ENCODE measurements around the gene PODN.

Gene PODN

DNA sequence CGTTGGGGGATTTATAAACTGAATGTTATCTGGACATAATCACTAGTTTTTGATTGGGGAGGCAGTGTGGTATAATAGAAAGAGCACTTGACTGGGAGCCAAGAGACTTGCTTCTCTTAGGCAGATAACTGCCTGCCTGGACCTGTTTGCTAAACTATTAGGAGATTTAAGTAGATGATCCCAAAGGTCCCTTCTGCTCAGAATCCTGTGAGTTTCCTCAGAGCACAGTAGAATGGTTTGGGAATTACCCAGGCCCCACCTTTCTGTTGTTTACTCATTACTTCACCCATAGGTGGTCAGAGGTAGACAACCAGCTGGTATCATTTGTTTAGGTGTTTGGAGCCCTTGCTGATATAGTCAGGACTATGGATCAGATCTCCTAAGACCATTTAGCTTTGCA is 10.3 kb upstream of the PODN start:
- Histone ChIP-seq H2AFZ (ENCODE audit: low read length) (no peak overlapping the region), H3K36me3 (replicated peaks; ENCODE audit: insufficient read depth, low read length) (no peaks in the 10 kb centered on the region), H3K9ac (ENCODE audit: low read length) (no peak overlapping the region), H3K27ac (ENCODE audit: low read length) (no peak overlapping the region), H3K4me2 (ENCODE audit: low read depth, low read length) (no peak overlapping the region), H3K4me3 (ENCODE audit: low read length) (no peak overlapping the region), H3K9me3 (replicated peaks; ENCODE audit: insufficient read depth, low read length) (no peaks in the 10 kb centered on the region), H3K4me1 (ENCODE audit: low read length) (no peaks in the 10 kb centered on the region), H3K9me2 (replicated peaks; ENCODE audit: insufficient read depth, low read length) (no peaks in the 10 kb centered on the region), H4K20me1 (ENCODE audit: insufficient read depth, low read length) (no peaks in the 10 kb centered on the region), H3K79me2 (ENCODE audit: low read length) (no peaks in the 10 kb centered on the region), H3K27me3 (replicated peaks; ENCODE audit: insufficient read depth, low read length) (no peaks in the 10 kb centered on the region), H3F3A (ENCODE audit: insufficient read depth, low read length) (no peaks in the 10 kb centered on the region)
- TF ChIP-seq EZH2 (optimal IDR thresholded peaks at IDR 0.05; ENCODE audit: low read depth, low read length) (no peak), EZH2phosphoT487 (IDR thresholded peaks at IDR 0.05; ENCODE audit: low read length) (no peak)
- TF ChIP-seq, protein P1, sequence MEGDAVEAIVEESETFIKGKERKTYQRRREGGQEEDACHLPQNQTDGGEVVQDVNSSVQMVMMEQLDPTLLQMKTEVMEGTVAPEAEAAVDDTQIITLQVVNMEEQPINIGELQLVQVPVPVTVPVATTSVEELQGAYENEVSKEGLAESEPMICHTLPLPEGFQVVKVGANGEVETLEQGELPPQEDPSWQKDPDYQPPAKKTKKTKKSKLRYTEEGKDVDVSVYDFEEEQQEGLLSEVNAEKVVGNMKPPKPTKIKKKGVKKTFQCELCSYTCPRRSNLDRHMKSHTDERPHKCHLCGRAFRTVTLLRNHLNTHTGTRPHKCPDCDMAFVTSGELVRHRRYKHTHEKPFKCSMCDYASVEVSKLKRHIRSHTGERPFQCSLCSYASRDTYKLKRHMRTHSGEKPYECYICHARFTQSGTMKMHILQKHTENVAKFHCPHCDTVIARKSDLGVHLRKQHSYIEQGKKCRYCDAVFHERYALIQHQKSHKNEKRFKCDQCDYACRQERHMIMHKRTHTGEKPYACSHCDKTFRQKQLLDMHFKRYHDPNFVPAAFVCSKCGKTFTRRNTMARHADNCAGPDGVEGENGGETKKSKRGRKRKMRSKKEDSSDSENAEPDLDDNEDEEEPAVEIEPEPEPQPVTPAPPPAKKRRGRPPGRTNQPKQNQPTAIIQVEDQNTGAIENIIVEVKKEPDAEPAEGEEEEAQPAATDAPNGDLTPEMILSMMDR (IDR thresholded peaks at IDR 0.05; ENCODE audit: low read length) = no peak
- DNase-seq = no peak

DNA sequence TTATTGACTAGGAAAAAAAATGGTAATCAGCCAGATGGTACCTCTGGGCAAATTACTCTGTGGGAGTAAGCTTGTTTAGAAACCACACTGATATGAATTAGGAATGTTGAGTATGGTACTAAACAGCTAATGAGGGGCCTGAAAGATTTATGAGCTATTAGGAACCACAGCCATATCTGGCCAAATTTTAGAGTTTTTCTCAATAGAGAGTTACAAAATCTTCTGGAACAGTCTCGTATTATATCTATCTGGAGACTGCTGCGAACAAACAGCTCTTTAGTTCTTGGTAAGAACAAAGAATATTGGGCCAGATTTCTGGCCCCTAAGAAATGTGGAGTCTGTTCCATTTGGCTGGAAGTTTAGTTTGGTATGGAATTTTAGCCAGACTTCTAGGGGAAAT is 4.9 kb upstream of the PODN start:
- no peak for DNase-seq
- Histone ChIP-seq H3K27me3 (replicated peaks; ENCODE audit: insufficient read depth, low read length) (peaks cover 11% of the 10 kb centered on the region), H3K4me1 (ENCODE audit: low read length) (no peaks in the 10 kb centered on the region), H3K79me2 (ENCODE audit: low read length) (no peaks in the 10 kb centered on the region), H3K27ac (ENCODE audit: low read length) (no peak overlapping the region), H3K9ac (ENCODE audit: low read length) (no peak overlapping the region), H3K9me3 (replicated peaks; ENCODE audit: insufficient read depth, low read length) (no peaks in the 10 kb centered on the region), H3K36me3 (replicated peaks; ENCODE audit: insufficient read depth, low read length) (no peaks in the 10 kb centered on the region), H3K9me2 (replicated peaks; ENCODE audit: insufficient read depth, low read length) (no peaks in the 10 kb centered on the region), H4K20me1 (ENCODE audit: insufficient read depth, low read length) (no peaks in the 10 kb centered on the region), H2AFZ (ENCODE audit: low read length) (no peak overlapping the region), H3K4me2 (ENCODE audit: low read depth, low read length) (no peak overlapping the region), H3K4me3 (ENCODE audit: low read length) (no peak overlapping the region), H3F3A (ENCODE audit: insufficient read depth, low read length) (no peaks in the 10 kb centered on the region)
- no peak for TF ChIP-seq EZH2 (optimal IDR thresholded peaks at IDR 0.05; ENCODE audit: low read depth, low read length)
- no peak for TF ChIP-seq EZH2phosphoT487 (IDR thresholded peaks at IDR 0.05; ENCODE audit: low read length)

DNA sequence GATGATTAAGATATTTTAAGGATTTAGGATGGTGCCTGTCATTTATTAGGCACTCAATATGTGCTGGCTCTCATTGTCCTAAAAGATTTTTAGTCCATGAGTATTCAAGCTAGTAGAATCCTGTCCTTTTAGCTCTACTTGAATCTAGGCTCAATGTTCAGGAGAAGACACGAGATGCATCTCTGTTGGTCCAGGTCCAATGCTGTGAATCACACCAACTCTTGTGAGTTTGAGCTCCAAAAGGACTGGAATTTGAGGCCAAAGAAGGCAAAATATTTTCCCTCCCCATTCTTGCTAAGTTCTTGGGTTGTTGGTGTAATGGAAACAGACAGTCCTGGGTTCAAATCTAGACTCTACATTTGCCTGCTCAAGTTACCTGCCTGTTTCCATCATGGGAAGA is 1.4 kb upstream of the PODN start:
- Histone ChIP-seq H3K4me3 (ENCODE audit: low read length) (no peak overlapping the region), H3K4me2 (ENCODE audit: low read depth, low read length) (no peak overlapping the region), H3K36me3 (replicated peaks; ENCODE audit: insufficient read depth, low read length) (no peaks in the 10 kb centered on the region), H3K4me1 (ENCODE audit: low read length) (no peaks in the 10 kb centered on the region), H4K20me1 (ENCODE audit: insufficient read depth, low read length) (no peaks in the 10 kb centered on the region), H3K9ac (ENCODE audit: low read length) (no peak overlapping the region), H3K27ac (ENCODE audit: low read length) (no peak overlapping the region), H3K79me2 (ENCODE audit: low read length) (no peaks in the 10 kb centered on the region), H3K9me2 (replicated peaks; ENCODE audit: insufficient read depth, low read length) (no peaks in the 10 kb centered on the region), H2AFZ (ENCODE audit: low read length) (no peak overlapping the region), H3F3A (ENCODE audit: insufficient read depth, low read length) (no peaks in the 10 kb centered on the region), H3K27me3 (replicated peaks; ENCODE audit: insufficient read depth, low read length) (peaks cover 24% of the 10 kb centered on the region), H3K9me3 (replicated peaks; ENCODE audit: insufficient read depth, low read length) (no peaks in the 10 kb centered on the region)
- TF ChIP-seq EZH2 (optimal IDR thresholded peaks at IDR 0.05; ENCODE audit: low read depth, low read length) = no peak
- no peak for TF ChIP-seq EZH2phosphoT487 (IDR thresholded peaks at IDR 0.05; ENCODE audit: low read length)
- TF ChIP-seq, protein P1 (IDR thresholded peaks at IDR 0.05; ENCODE audit: low read length) = no peak
- DNase-seq = no peak

DNA sequence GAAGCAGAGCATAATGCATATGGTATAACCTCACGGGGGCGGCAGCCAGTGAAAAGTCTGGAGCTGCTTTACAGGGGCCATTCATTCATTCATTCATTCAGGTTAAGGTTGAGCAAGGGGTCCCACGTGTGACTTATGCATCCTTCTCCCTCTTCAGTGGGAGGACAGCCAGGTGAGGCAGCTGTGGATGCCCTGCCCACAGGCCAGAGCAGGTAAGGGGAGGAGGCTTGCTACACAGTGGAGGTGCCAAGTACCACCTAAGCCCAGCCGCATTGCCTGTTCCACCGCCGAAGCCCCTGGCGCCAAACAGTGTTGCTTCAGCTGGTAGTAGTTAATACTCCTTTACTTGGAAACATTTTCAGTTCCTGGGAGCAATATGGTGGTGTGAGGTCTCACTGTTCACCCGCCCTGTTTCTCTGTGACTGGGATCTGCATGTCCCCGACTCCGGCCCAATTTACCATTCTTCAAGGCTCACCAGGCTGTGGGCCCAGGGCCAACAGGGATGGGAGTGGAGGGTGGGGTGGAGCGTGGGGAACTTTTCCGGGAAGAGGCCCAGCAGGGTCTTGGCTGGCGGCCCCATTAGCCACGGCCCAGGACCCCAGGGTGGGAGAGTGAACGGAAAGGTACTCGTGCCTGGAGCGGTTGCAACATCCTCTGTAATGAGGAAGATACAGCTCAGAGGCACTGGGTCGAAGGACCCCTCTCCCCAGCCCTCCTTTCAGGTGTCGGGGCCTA is 722 bp upstream of the PODN start:
- no peaks in the 10 kb centered on the region for H3K36me3 ChIP-seq (replicated peaks; ENCODE audit: insufficient read depth, low read length)
- peaks cover 24% of the 10 kb centered on the region for H3K27me3 ChIP-seq (replicated peaks; ENCODE audit: insufficient read depth, low read length)
- no peak overlapping the region for H3K9ac ChIP-seq (ENCODE audit: low read length)
- TF ChIP-seq, protein P1 (IDR thresholded peaks at IDR 0.05; ENCODE audit: low read length) = no peak
- TF ChIP-seq EZH2phosphoT487 (IDR thresholded peaks at IDR 0.05; ENCODE audit: low read length) = no peak
- TF ChIP-seq EZH2 (optimal IDR thresholded peaks at IDR 0.05; ENCODE audit: low read depth, low read length) = no peak
- H2AFZ ChIP-seq (ENCODE audit: low read length) = no peak overlapping the region
- H3K9me3 ChIP-seq (replicated peaks; ENCODE audit: insufficient read depth, low read length) = no peaks in the 10 kb centered on the region
- H3K9me2 ChIP-seq (replicated peaks; ENCODE audit: insufficient read depth, low read length) = no peaks in the 10 kb centered on the region
- no peaks in the 10 kb centered on the region for H3K79me2 ChIP-seq (ENCODE audit: low read length)
- H4K20me1 ChIP-seq (ENCODE audit: insufficient read depth, low read length) = no peaks in the 10 kb centered on the region
- H3K4me1 ChIP-seq (ENCODE audit: low read length) = no peaks in the 10 kb centered on the region
- no peak for DNase-seq
- no peak overlapping the region for H3K4me2 ChIP-seq (ENCODE audit: low read depth, low read length)
- no peak overlapping the region for H3K4me3 ChIP-seq (ENCODE audit: low read length)
- no peaks in the 10 kb centered on the region for H3F3A ChIP-seq (ENCODE audit: insufficient read depth, low read length)
- H3K27ac ChIP-seq (ENCODE audit: low read length) = no peak overlapping the region
